ENCODE data around the gene SLAMF9. TPM values are rescaled to one million over a fixed set of nuclear protein-coding genes. Genes with fewer than 3 reads are reported as not detected.

SLAMF9 gene
- total RNA-seq, 1 donor from 2014 or later, result 0.43 TPM

DNA sequence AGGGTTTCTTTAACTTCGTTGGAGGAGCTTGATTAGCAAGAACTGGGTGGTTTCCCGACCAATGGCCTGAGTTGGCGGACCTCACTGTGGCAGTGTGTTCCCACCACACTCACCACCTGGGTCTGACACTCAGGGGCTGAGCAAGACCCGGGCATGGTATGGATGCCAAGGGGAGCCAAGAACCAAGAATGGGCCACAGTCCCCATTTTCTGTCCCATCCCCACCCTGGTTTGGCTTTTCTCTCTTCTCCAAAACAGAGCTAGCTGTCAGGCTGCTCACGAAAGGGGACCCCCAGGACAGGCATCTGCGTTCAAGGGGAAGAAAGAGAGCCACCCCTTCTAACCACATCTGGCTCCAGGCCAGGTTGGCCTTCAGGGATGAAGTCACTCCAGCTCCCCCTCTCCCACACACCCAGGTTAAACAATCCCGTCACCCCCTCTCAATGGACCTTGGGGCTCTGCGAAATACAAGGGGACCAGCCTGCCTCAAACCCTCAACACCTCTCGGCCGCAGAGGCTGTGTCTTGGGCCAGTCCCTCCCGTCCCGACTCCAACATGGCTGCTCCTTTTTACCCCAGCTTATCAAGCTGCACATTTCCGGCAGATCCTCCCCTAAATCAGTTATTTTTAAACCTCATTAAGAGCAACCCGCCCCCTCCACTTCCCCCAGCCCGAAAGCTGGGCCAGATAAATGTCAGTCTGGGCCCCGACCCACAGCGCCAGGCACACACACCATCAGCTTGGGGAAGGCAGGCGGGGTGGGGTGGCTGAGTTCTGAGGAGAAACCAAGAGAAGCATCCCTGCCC is 32.1 kb downstream of the SLAMF9 start:
- H3K27ac Mint-ChIP-seq (ENCODE audit: unreplicated experiment), result peak overlapping the region; percentile 99
- no peaks in the 10 kb centered on the region for H3K9me3 Mint-ChIP-seq (ENCODE audit: unreplicated experiment)
- peaks cover 51% of the 10 kb centered on the region for H3K4me1 Mint-ChIP-seq (ENCODE audit: low read depth, unreplicated experiment)
- Histone ChIP-seq H3K27me3 (ENCODE audit: insufficient read depth, low read length) (no peaks in the 10 kb centered on the region), H3K4me1 (ENCODE audit: insufficient read depth, low read length) (peaks cover 48% of the 10 kb centered on the region), H3K79me2 (ENCODE audit: insufficient read depth, low read length) (peaks cover 80% of the 10 kb centered on the region), H3K4me2 (ENCODE audit: low read length) (peak overlapping the region; percentile 98), H3K27ac (ENCODE audit: low read depth, low read length) (peak overlapping the region; percentile 100), H3K9me3 (ENCODE audit: insufficient read depth, low read depth, low read length) (no peaks in the 10 kb centered on the region), H4K20me1 (ENCODE audit: insufficient read depth, low read length) (peaks cover 65% of the 10 kb centered on the region), H3K4me3 (ENCODE audit: insufficient read depth, low read depth, low read length) (peak overlapping the region; percentile 98), H2AFZ (ENCODE audit: low read depth, low read length) (no peak overlapping the region), H3K9ac (ENCODE audit: low read length) (peak overlapping the region; percentile 99), H3K36me3 (ENCODE audit: insufficient read depth, low read length) (peaks cover 30% of the 10 kb centered on the region)
- H3K36me3 Mint-ChIP-seq (ENCODE audit: low read depth, unreplicated experiment), result peaks cover 23% of the 10 kb centered on the region
- H3K4me3 Mint-ChIP-seq (ENCODE audit: unreplicated experiment), result peak overlapping the region; percentile 90
- no peaks in the 10 kb centered on the region for H3K27me3 Mint-ChIP-seq (ENCODE audit: low read depth, unreplicated experiment)
- FAIRE-seq, result no peak
- peak; percentile 53 for DNase-seq (ENCODE audit: low read depth)
- TF ChIP-seq, protein P1, sequence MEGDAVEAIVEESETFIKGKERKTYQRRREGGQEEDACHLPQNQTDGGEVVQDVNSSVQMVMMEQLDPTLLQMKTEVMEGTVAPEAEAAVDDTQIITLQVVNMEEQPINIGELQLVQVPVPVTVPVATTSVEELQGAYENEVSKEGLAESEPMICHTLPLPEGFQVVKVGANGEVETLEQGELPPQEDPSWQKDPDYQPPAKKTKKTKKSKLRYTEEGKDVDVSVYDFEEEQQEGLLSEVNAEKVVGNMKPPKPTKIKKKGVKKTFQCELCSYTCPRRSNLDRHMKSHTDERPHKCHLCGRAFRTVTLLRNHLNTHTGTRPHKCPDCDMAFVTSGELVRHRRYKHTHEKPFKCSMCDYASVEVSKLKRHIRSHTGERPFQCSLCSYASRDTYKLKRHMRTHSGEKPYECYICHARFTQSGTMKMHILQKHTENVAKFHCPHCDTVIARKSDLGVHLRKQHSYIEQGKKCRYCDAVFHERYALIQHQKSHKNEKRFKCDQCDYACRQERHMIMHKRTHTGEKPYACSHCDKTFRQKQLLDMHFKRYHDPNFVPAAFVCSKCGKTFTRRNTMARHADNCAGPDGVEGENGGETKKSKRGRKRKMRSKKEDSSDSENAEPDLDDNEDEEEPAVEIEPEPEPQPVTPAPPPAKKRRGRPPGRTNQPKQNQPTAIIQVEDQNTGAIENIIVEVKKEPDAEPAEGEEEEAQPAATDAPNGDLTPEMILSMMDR (IDR thresholded peaks at IDR 0.05; ENCODE audit: insufficient read depth, low read depth, low read length), result no peak
- no peak for TF ChIP-seq EZH2 (IDR thresholded peaks at IDR 0.05; ENCODE audit: insufficient read depth, low read length)

DNA sequence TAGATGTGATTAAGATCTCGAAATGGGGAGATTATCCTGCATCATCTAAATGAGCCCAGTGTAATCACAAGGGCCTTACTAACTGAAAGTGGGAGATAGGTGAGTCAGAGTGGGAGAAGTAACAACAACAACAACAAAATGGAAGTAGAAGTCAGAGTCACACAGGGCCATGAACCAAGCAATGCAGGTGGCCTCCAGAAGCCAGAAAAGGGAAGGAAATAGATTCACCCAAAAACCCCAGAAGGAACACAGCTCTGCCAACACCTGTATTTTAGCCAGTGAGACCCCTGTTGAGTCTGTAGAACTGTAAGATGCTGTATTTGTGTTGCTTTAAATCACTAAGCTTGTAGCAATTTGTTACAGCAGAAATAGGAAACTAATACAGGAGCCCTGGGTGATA is 32.8 kb downstream of the SLAMF9 start:
- Histone ChIP-seq H3K36me3 (ENCODE audit: insufficient read depth, low read length) (peaks cover 32% of the 10 kb centered on the region), H3K4me1 (ENCODE audit: insufficient read depth, low read length) (peaks cover 55% of the 10 kb centered on the region), H3K4me2 (ENCODE audit: low read length) (peak overlapping the region; percentile 98), H3K9ac (ENCODE audit: low read length) (peak overlapping the region; percentile 99), H4K20me1 (ENCODE audit: insufficient read depth, low read length) (peaks cover 71% of the 10 kb centered on the region), H3K27me3 (ENCODE audit: insufficient read depth, low read length) (no peaks in the 10 kb centered on the region), H3K9me3 (ENCODE audit: insufficient read depth, low read depth, low read length) (no peaks in the 10 kb centered on the region), H3K27ac (ENCODE audit: low read depth, low read length) (peak overlapping the region; percentile 100), H2AFZ (ENCODE audit: low read depth, low read length) (no peak overlapping the region), H3K4me3 (ENCODE audit: insufficient read depth, low read depth, low read length) (peak overlapping the region; percentile 98), H3K79me2 (ENCODE audit: insufficient read depth, low read length) (peaks cover 80% of the 10 kb centered on the region)
- TF ChIP-seq, protein P1 (IDR thresholded peaks at IDR 0.05; ENCODE audit: insufficient read depth, low read depth, low read length), result no peak
- no peak for TF ChIP-seq EZH2 (IDR thresholded peaks at IDR 0.05; ENCODE audit: insufficient read depth, low read length)
- no peak for FAIRE-seq
- Mint-ChIP-seq H3K27ac (ENCODE audit: unreplicated experiment) (peak overlapping the region; percentile 4), H3K36me3 (ENCODE audit: low read depth, unreplicated experiment) (peaks cover 26% of the 10 kb centered on the region), H3K27me3 (ENCODE audit: low read depth, unreplicated experiment) (no peaks in the 10 kb centered on the region), H3K4me3 (ENCODE audit: unreplicated experiment) (peak overlapping the region; percentile 55), H3K9me3 (ENCODE audit: unreplicated experiment) (no peaks in the 10 kb centered on the region), H3K4me1 (ENCODE audit: low read depth, unreplicated experiment) (peaks cover 53% of the 10 kb centered on the region)
- DNase-seq (ENCODE audit: low read depth), result peak; percentile 20

DNA sequence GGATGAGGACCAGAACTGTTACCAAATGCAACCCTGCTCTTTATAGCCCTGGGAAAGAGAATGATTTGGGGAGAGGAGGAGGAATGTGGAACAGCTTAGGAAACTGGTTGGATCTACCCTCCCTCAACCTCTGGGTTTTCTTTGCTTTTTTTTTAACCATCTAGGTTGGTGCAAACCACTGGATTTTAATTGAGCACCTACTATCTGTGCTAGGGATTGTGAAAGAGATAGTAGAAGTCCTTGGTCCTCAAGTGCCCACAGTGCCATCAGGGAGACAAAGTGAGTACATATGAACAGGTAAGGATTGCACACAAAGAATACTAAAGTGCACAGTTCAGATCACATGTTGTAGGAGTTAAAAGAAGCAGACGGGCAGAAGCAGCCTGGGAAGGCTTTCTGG is 33.4 kb downstream of the SLAMF9 start:
- peak overlapping the region; percentile 99 for H3K9ac ChIP-seq (ENCODE audit: low read length)

More for the DNA sequence above, 33.4 kb downstream of the SLAMF9 start:
- H3K4me3 Mint-ChIP-seq (ENCODE audit: unreplicated experiment), result peak overlapping the region; percentile 55
- no peak for DNase-seq (ENCODE audit: low read depth)
- H3K4me2 ChIP-seq (ENCODE audit: low read length), result peak overlapping the region; percentile 98
- peaks cover 79% of the 10 kb centered on the region for H3K79me2 ChIP-seq (ENCODE audit: insufficient read depth, low read length)
- peaks cover 59% of the 10 kb centered on the region for H3K4me1 Mint-ChIP-seq (ENCODE audit: low read depth, unreplicated experiment)
- H2AFZ ChIP-seq (ENCODE audit: low read depth, low read length), result no peak overlapping the region
- H3K9me3 ChIP-seq (ENCODE audit: insufficient read depth, low read depth, low read length), result no peaks in the 10 kb centered on the region
- H3K27ac Mint-ChIP-seq (ENCODE audit: unreplicated experiment), result no peak overlapping the region
- H3K9me3 Mint-ChIP-seq (ENCODE audit: unreplicated experiment), result no peaks in the 10 kb centered on the region
- peak overlapping the region; percentile 100 for H3K27ac ChIP-seq (ENCODE audit: low read depth, low read length)
- H3K4me1 ChIP-seq (ENCODE audit: insufficient read depth, low read length), result peaks cover 61% of the 10 kb centered on the region
- H3K4me3 ChIP-seq (ENCODE audit: insufficient read depth, low read depth, low read length), result peak overlapping the region; percentile 11
- no peaks in the 10 kb centered on the region for H3K27me3 Mint-ChIP-seq (ENCODE audit: low read depth, unreplicated experiment)
- peaks cover 71% of the 10 kb centered on the region for H4K20me1 ChIP-seq (ENCODE audit: insufficient read depth, low read length)
- TF ChIP-seq, protein P1 (IDR thresholded peaks at IDR 0.05; ENCODE audit: insufficient read depth, low read depth, low read length), result no peak
- TF ChIP-seq EZH2 (IDR thresholded peaks at IDR 0.05; ENCODE audit: insufficient read depth, low read length), result no peak
- peaks cover 32% of the 10 kb centered on the region for H3K36me3 ChIP-seq (ENCODE audit: insufficient read depth, low read length)
- FAIRE-seq, result no peak
- H3K27me3 ChIP-seq (ENCODE audit: insufficient read depth, low read length), result no peaks in the 10 kb centered on the region
- H3K36me3 Mint-ChIP-seq (ENCODE audit: low read depth, unreplicated experiment), result peaks cover 26% of the 10 kb centered on the region

Measured in astrocyte (in vitro differentiated cells and primary cell).